GM12878 (cell line): ENCODE results near the gene MTHFD1L. TPM values are rescaled to one million over a fixed set of nuclear protein-coding genes. Genes with fewer than 3 reads are reported as not detected.

Source experiments
- ATF2 ChIP-seq: IDR thresholded peaks from 2 replicates; pipeline ENCODE4 v1.6.1; 2012; ENCODE audit warnings: low read length, inconsistent platforms
- CTCF ChIP-seq, 3 experiments: IDR thresholded peaks in 2 of 3; conservative IDR thresholded peaks in 1 of 3; 2 replicates each; pipeline ENCODE4 v1.5.1; 2011; ENCODE audit warnings: low read depth in 3 of 3, low read length in 3 of 3, mild to moderate bottlenecking in 3 of 3, control low read depth in 2 of 3, moderate library complexity in 2 of 3, inconsistent platforms in 1 of 3, mixed read lengths in 1 of 3; ENCODE audit not compliant: control insufficient read depth in 2 of 3, insufficient read depth in 1 of 3; ENCODE audit errors: extremely low read depth in 1 of 3
- DPF2 ChIP-seq: fragments of 450-650 bp; IDR thresholded peaks from 2 replicates; pipeline ENCODE4 v1.6.1; 2017; ENCODE audit warnings: mild to moderate bottlenecking
- ESRRA ChIP-seq: IDR thresholded peaks from 2 replicates; pipeline ENCODE4 v1.6.1; 2012; ENCODE audit warnings: mild to moderate bottlenecking, low read length, improper control_type of control experiment
- HDAC2 ChIP-seq: fragments of 200-600 bp; sonication (generic); IDR thresholded peaks from 2 replicates; pipeline ENCODE4 v1.6.1; 2017
- HDGF ChIP-seq: fragments of 450-650 bp; IDR thresholded peaks from 2 replicates; pipeline ENCODE4 v1.6.1; 2016; ENCODE audit warnings: antibody characterized with exemption
- NFYA ChIP-seq: IDR thresholded peaks from 2 replicates; pipeline ENCODE4 v1.6.1; 2011; ENCODE audit warnings: low read depth, mild to moderate bottlenecking, low read length, improper control_type of control experiment, borderline replicate concordance
- NKRF ChIP-seq: fragments of 450-650 bp; conservative IDR thresholded peaks from 2 replicates; pipeline ENCODE4 v1.6.1; 2017; ENCODE audit warnings: mild to moderate bottlenecking, moderate library complexity
- POLR2AphosphoS5 ChIP-seq: IDR thresholded peaks from 2 replicates; pipeline ENCODE4 v1.6.1; 2011; ENCODE audit warnings: mild to moderate bottlenecking, low read length, inconsistent platforms
- RAD51 ChIP-seq: fragments of 450-650 bp; IDR thresholded peaks from 2 replicates; pipeline ENCODE4 v1.6.1; 2016; ENCODE audit warnings: moderate library complexity, mild to moderate bottlenecking, inconsistent platforms
- SMARCA5 ChIP-seq: fragments of 450-650 bp; IDR thresholded peaks from 2 replicates; pipeline ENCODE4 v1.6.1; 2017; ENCODE audit warnings: mild to moderate bottlenecking
- TAF1 ChIP-seq: IDR thresholded peaks from 2 replicates; pipeline ENCODE4 v1.6.1; 2011; ENCODE audit warnings: mild to moderate bottlenecking, low read depth, low read length, borderline replicate concordance
- TBL1XR1 ChIP-seq: IDR thresholded peaks from 2 replicates; pipeline ENCODE4 v1.6.1; 2012; ENCODE audit warnings: low read depth, low read length, improper control_type of control experiment
- YY1 ChIP-seq: IDR thresholded peaks from 2 replicates; pipeline ENCODE4 v1.6.1; 2011; ENCODE audit warnings: low read depth, mild to moderate bottlenecking, low read length
- ZBTB11 ChIP-seq: fragments of 450-650 bp; formaldehyde crosslinking; IDR thresholded peaks from 2 replicates; pipeline ENCODE4 v1.5.0; 2022; ENCODE audit warnings: mild to moderate bottlenecking, missing genetic modification characterization
- ZNF622 ChIP-seq: fragments of 450-650 bp; IDR thresholded peaks from 2 replicates; pipeline ENCODE4 v1.6.1; 2017; ENCODE audit warnings: mild to moderate bottlenecking, inconsistent platforms
- ZNF687 ChIP-seq: fragments of 450-650 bp; IDR thresholded peaks from 2 replicates; pipeline ENCODE4 v1.6.1; 2017; ENCODE audit warnings: mild to moderate bottlenecking, moderate library complexity
- polyA plus RNA-seq, 11 experiments: library from polyadenylated mRNA; depleted of rRNA in 4 of 11; unstranded in 6 of 11; stranded (reverse) in 5 of 11; fragments of >200 nt; fragmentation: Nextera tagmentation in 4 of 11; fragmentation: Illumina TruSeq in 1 of 11; extraction: Ambion mirVana in 4 of 11; extraction: Trizol in 1 of 11; gene quantifications; 1 replicate in 1 of 11; 2 replicates in 10 of 11; pipeline versions ENCODE4 v1.2.1 to v1.2.3, GENCODE V29; 2011 to 2016; ENCODE audit warnings: inconsistent platforms in 2 of 11, missing spikeins in 2 of 11, low read depth in 1 of 11
- total RNA-seq, 4 experiments: library from RNA; depleted of rRNA in 3 of 4; stranded (reverse); fragments of >200 nt in 3 of 4; fragmentation: Illumina TruSeq in 1 of 4; extraction: Trizol in 1 of 4; gene quantifications; 2 replicates each; pipeline versions ENCODE4 v1.2.1 to v1.2.3, GENCODE V29; 2013 to 2021

Gene MTHFD1L
- total and polyA plus RNA-seq, 10 of the 15 experiments (the other 5 are each of a cell fraction or from before 2014, with no cell fraction given), result 11.7 to 75.5 (median 28.8) TPM

- no peak for TF ChIP-seq ATF2
- no peak for TF ChIP-seq ZBTB11 (CRISPR knock-in tag)
- peak; percentile 40; the same call in 1 of the 2 replicates for TF ChIP-seq POLR2AphosphoS5
- no peak for TF ChIP-seq ZNF622
- peak; percentile 72 for TF ChIP-seq YY1
- no peak for TF ChIP-seq SMARCA5
- no peak for TF ChIP-seq HDGF
- no peak for TF ChIP-seq ESRRA
- TF ChIP-seq HDAC2, result no peak
- TF ChIP-seq DPF2, result peak; percentile 39; the same call in 1 of the 2 replicates
- no peak for TF ChIP-seq CTCF (IDR thresholded peaks at IDR 0.05 in 2 of 3, conservative IDR thresholded peaks at IDR 0.05 in 1 of 3; ENCODE audit: control insufficient read depth in 2 of 3, extremely low read depth in 1 of 3, insufficient read depth in 1 of 3, low read depth in 3 of 3, low read length in 3 of 3)
- no peak for TF ChIP-seq TBL1XR1
- TF ChIP-seq NKRF, result peak; percentile 65; the same call in 1 of the 2 replicates
- TF ChIP-seq TAF1, result peak; percentile 33; the same call in 1 of the 2 replicates
- TF ChIP-seq RAD51, result no peak
- no peak for TF ChIP-seq NFYA
- peak; percentile 51 for TF ChIP-seq ZNF687
These were observed 867 bp downstream of the MTHFD1L start (continued) for GRCh38 chr6:150866147-150866990.
